NT2/D1 (cell line): Measurements from ENCODE around the gene TNFAIP6.

Experiments
- DNase-seq: peaks from one replicate; pipeline ENCODE4 v3.0.0-alpha.2; 2011; ENCODE audit warnings: low read depth, low spot score
- H3K27me3 ChIP-seq: 2 replicates; pipeline ENCODE4 v1.6.0; 2011; ENCODE audit warnings: mild to moderate bottlenecking; ENCODE audit not compliant: insufficient read length, insufficient read depth
- H3K36me3 ChIP-seq: 2 replicates; pipeline ENCODE4 v1.6.1; 2011; ENCODE audit warnings: mild to moderate bottlenecking, low read length, mixed read lengths; ENCODE audit not compliant: insufficient read depth, insufficient read length
- H3K4me1 ChIP-seq: 2 replicates; pipeline ENCODE4 v1.5.1; 2011; ENCODE audit not compliant: insufficient read depth, insufficient read length
- H3K4me3 ChIP-seq: 2 replicates; pipeline ENCODE4 v1.5.1; 2011; ENCODE audit warnings: low read depth; ENCODE audit not compliant: insufficient read length
- H3K9ac ChIP-seq: 2 replicates; pipeline ENCODE4 v1.6.0; 2011; ENCODE audit warnings: low read depth; ENCODE audit not compliant: insufficient read length
- H3K9me3 ChIP-seq: 2 replicates; pipeline ENCODE4 v1.5.1; 2011; ENCODE audit warnings: mild to moderate bottlenecking, low read length; ENCODE audit not compliant: insufficient read depth
- SUZ12 ChIP-seq: IDR thresholded peaks from 2 replicates; pipeline ENCODE4 v1.6.1; 2011; ENCODE audit not compliant: insufficient read length, insufficient read depth; ENCODE audit errors: extremely low read depth
- YY1 ChIP-seq: IDR thresholded peaks from 2 replicates; pipeline ENCODE4 v1.6.1; 2011; ENCODE audit not compliant: insufficient read length, insufficient read depth
- ZNF274 ChIP-seq: IDR thresholded peaks from 2 replicates; pipeline ENCODE4 v1.6.1; 2011; ENCODE audit warnings: mild to moderate bottlenecking, low read depth, low read length

TNFAIP6 gene

GRCh38 chr2:151347294-151347693 is 10.1 kb upstream of the TNFAIP6 start:
- H3K4me1 ChIP-seq, result no peaks in the 10 kb centered on the region
- no peaks in the 10 kb centered on the region for H3K27me3 ChIP-seq
- no peak overlapping the region for H3K4me3 ChIP-seq
- no peaks in the 10 kb centered on the region for H3K9me3 ChIP-seq
- TF ChIP-seq SUZ12, result no peak
- no peak for TF ChIP-seq YY1
- no peak for TF ChIP-seq ZNF274
- H3K36me3 ChIP-seq, result no peaks in the 10 kb centered on the region
- no peak overlapping the region for H3K9ac ChIP-seq
- no peak for DNase-seq

GRCh38 chr2:151347906-151348305 is 9.5 kb upstream of the TNFAIP6 start:
- DNase-seq, result no peak
- Histone ChIP-seq H3K36me3 (no peaks in the 10 kb centered on the region), H3K4me3 (no peak overlapping the region), H3K9me3 (no peaks in the 10 kb centered on the region), H3K9ac (no peak overlapping the region), H3K27me3 (no peaks in the 10 kb centered on the region), H3K4me1 (no peaks in the 10 kb centered on the region)
- no peak for TF ChIP-seq SUZ12
- no peak for TF ChIP-seq YY1
- no peak for TF ChIP-seq ZNF274

GRCh38 chr2:151350579-151351195 is 6.7 kb upstream of the TNFAIP6 start:
- TF ChIP-seq ZNF274 (no peak), YY1 (no peak), SUZ12 (no peak)
- no peak for DNase-seq
- Histone ChIP-seq H3K27me3 (no peaks in the 10 kb centered on the region), H3K36me3 (no peaks in the 10 kb centered on the region), H3K4me1 (no peaks in the 10 kb centered on the region), H3K9me3 (no peaks in the 10 kb centered on the region), H3K9ac (no peak overlapping the region), H3K4me3 (no peak overlapping the region)

GRCh38 chr2:151353995-151354394 is 3.4 kb upstream of the TNFAIP6 start:
- Histone ChIP-seq H3K4me1 (no peaks in the 10 kb centered on the region), H3K36me3 (no peaks in the 10 kb centered on the region), H3K9ac (no peak overlapping the region), H3K9me3 (no peaks in the 10 kb centered on the region), H3K4me3 (no peak overlapping the region), H3K27me3 (no peaks in the 10 kb centered on the region)
- DNase-seq, result no peak
- TF ChIP-seq SUZ12 (no peak), YY1 (no peak), ZNF274 (no peak)

GRCh38 chr2:151354807-151355206 is 2.6 kb upstream of the TNFAIP6 start:
- Histone ChIP-seq H3K9ac (no peak overlapping the region), H3K27me3 (no peaks in the 10 kb centered on the region), H3K4me1 (no peaks in the 10 kb centered on the region), H3K4me3 (no peak overlapping the region), H3K9me3 (no peaks in the 10 kb centered on the region), H3K36me3 (no peaks in the 10 kb centered on the region)
- DNase-seq, result no peak
- TF ChIP-seq YY1 (no peak), SUZ12 (no peak), ZNF274 (no peak)

GRCh38 chr2:151358166-151358970 is 976 bp downstream of the TNFAIP6 start:
- no peak for TF ChIP-seq SUZ12
- no peak for TF ChIP-seq ZNF274
- no peak for TF ChIP-seq YY1
- H3K9ac ChIP-seq, result no peak overlapping the region
- no peak overlapping the region for H3K4me3 ChIP-seq
- no peaks in the 10 kb centered on the region for H3K36me3 ChIP-seq
- no peaks in the 10 kb centered on the region for H3K9me3 ChIP-seq
- DNase-seq, result no peak
- H3K27me3 ChIP-seq, result no peaks in the 10 kb centered on the region
- no peaks in the 10 kb centered on the region for H3K4me1 ChIP-seq

GRCh38 chr2:151359768-151360461 is 2.5 kb downstream of the TNFAIP6 start:
- TF ChIP-seq ZNF274 (no peak), YY1 (no peak), SUZ12 (no peak)
- Histone ChIP-seq H3K4me3 (no peak overlapping the region), H3K4me1 (no peaks in the 10 kb centered on the region), H3K9me3 (no peaks in the 10 kb centered on the region), H3K36me3 (no peaks in the 10 kb centered on the region), H3K9ac (no peak overlapping the region), H3K27me3 (no peaks in the 10 kb centered on the region)
- no peak for DNase-seq
